Occipital lobe (tissue), 2 donors: ENCODE data around the gene EBI3. TPM values are rescaled to one million over a fixed set of nuclear protein-coding genes. Genes with fewer than 3 reads are reported as not detected.
"Not testable (repeated sequence)": the region's sequence is repeated elsewhere in the genome, so short reads cannot be mapped to it uniquely, and the experiment has no call there.

ENCODE experiments used
- DNase-seq: peaks from one replicate; lab custom pipeline; 2025; lab: John Stamatoyannopoulos, UW
- total RNA-seq: library from RNA; depleted of rRNA; stranded (reverse); fragments of >200 nt; gene quantifications from one replicate; pipeline ENCODE4 v1.2.3, GENCODE V29; 2014

Gene EBI3
- total RNA-seq, 1 donor from 2014 or later, result 0.47 TPM

DNA sequence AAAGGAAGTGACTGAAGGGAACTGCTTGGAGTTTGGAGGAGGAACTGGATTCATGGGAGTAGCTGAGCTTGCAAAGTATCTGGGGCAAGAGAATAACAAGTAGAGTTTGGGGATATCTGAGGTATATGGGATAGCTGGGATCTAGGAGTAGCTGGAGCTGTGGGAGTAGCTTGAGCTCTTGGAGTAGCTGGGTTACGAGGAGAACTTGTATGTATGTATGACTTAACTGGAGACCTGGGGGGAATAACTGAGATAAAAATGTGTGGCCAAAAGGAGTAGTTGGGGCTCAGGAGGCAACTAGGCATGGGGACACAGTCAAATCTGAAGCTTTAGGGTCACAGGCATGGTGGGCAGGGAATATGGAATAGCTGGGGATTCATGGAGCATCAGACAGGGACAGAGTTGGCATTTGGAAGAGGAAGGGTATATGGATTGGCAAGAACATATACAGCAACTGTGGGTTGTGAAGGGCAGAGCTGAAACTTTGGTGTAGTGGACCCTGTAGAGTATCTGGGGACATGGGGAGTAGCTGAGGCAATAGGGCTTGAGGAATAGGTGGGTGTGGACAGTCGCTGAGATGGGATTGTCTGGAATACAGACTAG lies 28.3 kb upstream of the EBI3 start:
- no peak for DNase-seq

DNA sequence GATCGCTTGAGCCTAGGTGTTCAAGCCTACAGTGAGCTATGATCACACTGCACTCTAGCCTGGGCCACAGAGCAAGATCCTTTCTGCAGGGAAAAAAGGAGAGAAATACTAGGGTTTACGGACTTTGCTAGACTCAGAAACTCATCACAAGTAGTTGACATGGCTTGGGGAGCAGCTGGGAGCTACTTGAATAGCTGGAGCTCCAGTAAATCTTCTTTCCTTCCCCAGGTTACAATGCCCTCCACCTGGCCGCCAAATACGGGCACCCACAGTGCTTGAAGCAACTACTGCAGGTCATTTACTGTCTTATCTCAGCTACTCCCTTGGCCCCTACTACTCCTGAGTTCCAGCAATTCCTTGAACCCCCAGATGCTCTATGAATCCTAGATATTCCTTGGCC lies 27.5 kb upstream of the EBI3 start:
- no peak for DNase-seq

DNA sequence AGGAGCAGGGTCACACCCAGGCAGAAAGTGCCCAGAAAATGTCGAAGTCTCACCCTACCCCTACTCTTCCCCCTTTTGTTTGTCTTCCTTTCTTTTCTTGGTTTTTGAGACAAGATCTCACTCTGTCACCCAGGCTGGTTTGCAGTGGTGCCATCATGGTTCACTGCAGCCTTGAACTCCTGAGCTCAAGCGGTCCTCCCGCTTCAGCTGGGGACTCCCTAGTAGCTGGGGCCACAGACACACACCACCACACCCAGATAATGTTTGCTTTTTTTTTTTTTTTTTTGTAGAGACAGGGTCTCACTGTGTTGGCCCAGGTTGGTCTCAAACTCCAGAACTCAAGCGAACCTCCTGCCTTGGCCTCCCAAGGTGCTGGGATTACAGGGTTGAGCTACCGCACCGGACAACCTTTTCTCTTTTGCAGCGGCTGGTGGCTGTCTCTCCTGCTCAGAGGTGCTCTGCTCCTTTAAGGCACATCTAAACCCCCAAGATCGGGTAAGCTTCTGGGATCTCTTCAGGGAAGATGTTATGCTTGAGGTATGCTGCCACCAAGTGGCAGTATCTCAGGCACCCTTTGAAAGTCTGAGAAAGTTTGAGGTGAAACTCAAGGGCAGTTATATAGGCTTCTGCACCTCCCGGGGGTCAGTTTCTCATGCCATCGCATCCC lies 22.4 kb upstream of the EBI3 start:
- no peak for DNase-seq

- no peak for DNase-seq
Measured at GRCh38 chr19:4208385-4209094, 20.8 kb upstream of the EBI3 start.

DNA sequence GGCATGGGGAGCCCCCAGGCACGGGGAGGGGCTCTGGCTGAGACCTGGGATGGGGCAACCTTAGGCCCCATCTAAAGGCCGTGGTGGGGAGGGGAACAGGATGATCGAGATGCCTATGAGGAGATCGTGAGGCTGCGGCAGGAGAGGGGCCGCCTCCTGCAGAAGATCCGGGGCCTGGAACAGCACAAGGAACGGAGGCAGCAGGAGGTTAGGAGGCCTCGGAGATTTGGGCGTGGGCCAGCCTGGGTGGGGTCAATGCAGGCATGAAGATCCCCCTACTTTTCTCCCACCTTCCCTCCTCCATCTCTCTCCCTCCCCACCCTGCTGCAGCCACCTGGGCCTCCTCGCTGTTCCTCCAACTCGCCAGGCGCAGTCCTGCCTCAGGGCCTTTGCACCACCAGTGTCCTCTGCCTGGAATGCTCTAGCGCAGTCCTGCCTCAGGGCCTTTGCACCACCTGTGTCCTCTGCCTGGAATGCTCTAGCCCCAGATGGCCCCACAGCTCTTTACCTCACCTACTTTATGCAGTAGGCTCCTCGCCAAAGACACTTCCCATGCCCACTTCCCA lies 19.1 kb upstream of the EBI3 start:
- no peak for DNase-seq

DNA sequence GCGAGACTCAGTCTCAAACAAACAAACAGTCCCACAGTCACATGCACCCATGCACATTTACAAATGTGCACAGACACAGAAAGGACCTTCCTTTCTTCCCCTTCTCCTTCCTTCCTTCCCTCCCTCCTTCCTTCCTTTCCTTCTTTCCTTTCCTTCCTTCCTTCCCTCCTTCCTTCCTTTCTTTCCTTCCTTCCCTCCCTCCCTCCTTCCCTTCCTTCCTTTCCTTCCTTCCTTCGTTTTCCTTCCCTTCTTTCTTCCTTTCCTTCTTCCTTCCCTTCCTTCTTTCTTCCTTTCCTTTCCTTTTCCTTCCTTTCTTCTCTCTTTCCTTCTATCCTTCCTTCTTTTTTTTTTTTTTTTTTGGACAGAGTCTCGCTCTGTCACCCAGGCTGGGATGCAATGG lies 16.2 kb upstream of the EBI3 start:
- DNase-seq, result no peak

- no peak for DNase-seq
Measured at GRCh38 chr19:4215807-4216206, 13.5 kb upstream of the EBI3 start.

- DNase-seq, result no peak
Measured at GRCh38 chr19:4216846-4217245, 12.5 kb upstream of the EBI3 start.

DNA sequence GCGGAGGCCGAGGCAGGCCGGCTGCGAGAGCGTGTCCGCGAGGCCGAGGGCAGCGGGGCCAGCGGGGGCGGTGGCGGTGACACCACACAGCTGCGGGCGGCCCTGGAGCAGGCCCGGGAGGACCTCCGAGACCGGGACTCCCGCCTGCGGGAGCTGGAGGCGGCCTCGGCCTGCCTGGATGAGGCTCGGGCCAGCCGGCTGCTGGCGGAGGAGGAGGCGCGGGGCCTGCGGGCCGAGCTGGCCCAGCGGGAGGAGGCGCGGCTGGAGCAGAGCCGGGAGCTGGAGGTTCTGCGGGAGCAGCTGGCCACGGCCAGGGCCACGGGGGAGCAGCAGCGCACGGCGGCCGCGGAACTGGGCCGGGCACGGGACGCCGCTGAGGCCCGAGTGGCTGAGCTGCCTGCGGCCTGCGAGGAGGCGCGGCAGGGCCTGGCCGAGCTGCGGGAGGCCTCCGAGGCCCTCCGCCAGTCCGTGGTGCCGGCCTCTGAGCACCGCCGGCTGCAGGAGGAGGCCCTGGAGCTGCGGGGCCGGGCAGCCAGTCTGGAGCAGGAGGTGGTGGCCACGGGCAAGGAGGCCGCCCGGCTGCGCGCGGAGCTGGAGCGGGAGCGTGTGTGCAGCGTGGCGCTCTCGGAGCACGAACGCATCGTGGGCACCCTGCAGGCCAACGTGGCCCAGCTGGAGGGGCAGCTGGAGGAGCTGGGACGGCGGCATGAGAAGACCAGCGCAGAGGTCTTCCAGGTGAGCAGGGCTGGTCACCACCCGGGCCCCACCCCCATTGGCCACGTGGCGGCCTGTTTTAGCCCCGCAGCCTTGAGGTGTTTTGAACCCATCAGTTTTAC lies 11.7 kb upstream of the EBI3 start:
- DNase-seq, result no peak

- DNase-seq, result not testable (repeated sequence)
Measured at GRCh38 chr19:4218523-4218922, 10.8 kb upstream of the EBI3 start.

GRCh38 chr19:4220188-4220587 lies 9.1 kb upstream of the EBI3 start:
- DNase-seq, result no peak

DNA sequence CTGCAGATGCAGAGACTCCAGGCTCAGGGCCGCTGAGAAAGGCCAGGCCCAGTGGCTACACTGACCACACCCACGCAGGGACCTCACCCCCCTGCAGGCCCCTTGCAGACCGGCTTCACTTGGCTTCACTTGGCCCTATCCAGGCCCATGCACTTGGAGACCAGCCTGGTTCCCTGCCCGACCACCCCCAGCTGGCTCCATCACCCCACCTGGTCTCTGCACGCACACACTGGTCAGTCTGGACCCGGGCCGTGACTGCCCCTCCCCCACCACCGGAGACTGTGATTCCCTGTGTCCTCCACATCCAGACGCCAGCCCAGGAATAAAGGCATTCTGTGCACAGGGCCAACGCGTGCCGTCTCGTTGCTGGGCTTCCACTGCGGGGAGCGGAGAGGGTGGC lies 4.9 kb upstream of the EBI3 start:
- no peak for DNase-seq

GRCh38 chr19:4225885-4226284 lies 3.4 kb upstream of the EBI3 start:
- no peak for DNase-seq

DNA sequence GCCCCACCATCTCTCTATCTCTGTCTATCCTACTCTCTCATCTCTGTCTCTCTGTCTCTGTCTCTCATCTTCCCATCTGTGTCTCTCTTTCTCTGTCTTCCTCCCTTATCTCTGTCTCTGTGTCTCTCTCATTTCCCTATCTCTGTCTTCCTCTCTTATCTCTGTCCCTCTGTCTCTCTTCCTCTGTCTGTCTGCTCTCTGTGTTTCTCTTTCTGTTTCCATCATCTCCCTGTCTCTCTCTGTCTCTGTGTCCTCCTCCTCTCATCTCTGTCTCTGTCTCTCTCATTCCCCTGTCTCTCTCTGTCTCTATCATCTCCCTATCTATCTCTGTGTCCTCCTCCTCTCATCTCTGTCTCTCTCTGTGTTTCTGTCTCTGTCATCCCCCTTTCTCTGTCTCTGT lies 1.6 kb upstream of the EBI3 start:
- DNase-seq, result no peak

- DNase-seq, result no peak
Measured at GRCh38 chr19:4228765-4229178, 551 bp upstream of the EBI3 start.

GRCh38 chr19:4230237-4230636 lies 914 bp downstream of the EBI3 start:
- not testable (repeated sequence) for DNase-seq

DNA sequence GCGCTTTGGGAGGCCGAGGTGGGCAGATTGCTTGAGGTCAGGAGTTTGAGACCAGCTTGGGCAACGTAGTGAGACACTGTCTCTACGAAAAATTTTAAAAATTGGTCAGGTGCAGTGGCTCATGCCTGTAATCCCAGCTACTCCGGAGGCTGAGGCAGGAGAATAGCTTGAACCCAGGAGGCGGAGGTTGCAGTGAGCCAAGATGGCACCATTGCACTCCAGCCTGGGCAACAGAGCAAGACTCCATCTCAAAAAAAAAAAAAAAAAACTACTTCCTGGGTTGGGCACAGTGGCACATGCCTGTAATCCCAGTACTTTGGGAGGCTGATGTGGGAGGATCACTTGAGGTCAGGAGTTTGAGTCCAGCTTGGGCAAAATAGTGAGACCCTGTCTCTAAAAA lies 2.2 kb downstream of the EBI3 start:
- DNase-seq, result not testable (repeated sequence)

DNA sequence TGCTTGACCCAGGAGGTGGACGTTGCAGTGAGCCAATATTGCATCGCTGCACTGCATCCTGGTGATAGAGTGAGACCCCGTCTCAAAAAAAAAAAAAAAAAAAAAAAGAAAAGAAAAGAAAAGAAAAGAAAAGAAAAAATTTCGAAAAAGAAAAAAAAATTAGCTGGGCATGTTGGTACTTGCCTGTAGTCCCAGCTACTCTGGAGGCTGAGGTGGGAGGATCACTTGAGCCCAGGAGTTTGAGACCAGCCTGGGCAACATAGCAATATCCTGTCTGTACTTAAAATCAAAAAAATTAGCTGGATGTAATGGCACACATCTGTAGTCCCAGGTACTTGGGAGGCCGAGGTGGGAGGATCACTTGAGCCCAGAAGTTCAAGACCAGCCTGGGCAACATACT lies 2.8 kb downstream of the EBI3 start:
- DNase-seq, result not testable (repeated sequence)

GRCh38 chr19:4232614-4233281 lies 3.4 kb downstream of the EBI3 start:
- no peak for DNase-seq

- peak; percentile 8 for DNase-seq
Measured at GRCh38 chr19:4233282-4233853, 4.0 kb downstream of the EBI3 start.
